GM19023 (cell line): ENCODE data around the gene YTHDC1.

Source experiments
- ATAC-seq: cut with Tn5 transposase; IDR thresholded peaks from one replicate; pipeline ENCODE4 v1.9.1; 2021; ENCODE audit warnings: mild to moderate bottlenecking, moderate library complexity; ENCODE audit not compliant: unreplicated experiment

YTHDC1 gene

DNA sequence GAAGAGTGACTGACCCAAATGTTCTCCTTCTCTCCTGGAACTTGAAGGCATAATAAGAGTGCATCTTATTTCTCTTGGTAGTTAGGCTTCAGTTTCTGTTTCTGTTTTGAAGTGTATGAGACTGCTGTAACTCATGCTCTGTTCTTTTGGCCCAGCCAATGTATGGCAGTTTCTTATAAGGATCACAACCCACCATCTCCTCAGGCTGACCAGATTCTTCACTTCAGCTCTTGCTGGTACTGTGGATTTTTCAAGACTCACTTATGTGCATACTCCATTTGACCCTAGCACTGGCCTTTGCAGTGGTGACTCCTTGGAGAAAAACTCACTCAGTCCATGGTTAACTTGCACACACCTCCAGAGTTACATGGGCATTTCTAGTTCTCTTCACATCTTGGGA is 9.6 kb upstream of the YTHDC1 start:
- ATAC-seq, result peak; percentile 80

- no peak for ATAC-seq
Observed at GRCh38 chr4:68358988-68359387, 9.1 kb upstream of the YTHDC1 start.

DNA sequence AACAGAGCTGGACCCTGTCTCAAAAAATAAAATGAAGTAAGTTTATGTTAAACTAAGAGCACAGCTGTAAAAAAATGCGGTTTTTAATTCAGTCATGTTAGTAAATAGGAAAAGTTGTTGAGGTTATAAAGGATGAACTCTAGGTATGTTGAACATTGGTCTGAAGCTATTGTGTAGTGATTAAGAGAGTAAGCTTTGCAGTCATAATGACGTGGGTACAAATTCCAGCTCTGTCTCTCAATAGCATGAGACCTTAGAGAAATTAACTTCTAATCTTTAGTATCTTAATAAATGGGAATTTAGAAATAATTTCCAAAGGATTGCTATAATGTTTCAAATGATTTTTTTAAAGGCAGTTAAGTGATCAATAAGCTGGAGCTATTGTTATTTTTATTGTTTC is 2.9 kb upstream of the YTHDC1 start:
- ATAC-seq, result no peak

DNA sequence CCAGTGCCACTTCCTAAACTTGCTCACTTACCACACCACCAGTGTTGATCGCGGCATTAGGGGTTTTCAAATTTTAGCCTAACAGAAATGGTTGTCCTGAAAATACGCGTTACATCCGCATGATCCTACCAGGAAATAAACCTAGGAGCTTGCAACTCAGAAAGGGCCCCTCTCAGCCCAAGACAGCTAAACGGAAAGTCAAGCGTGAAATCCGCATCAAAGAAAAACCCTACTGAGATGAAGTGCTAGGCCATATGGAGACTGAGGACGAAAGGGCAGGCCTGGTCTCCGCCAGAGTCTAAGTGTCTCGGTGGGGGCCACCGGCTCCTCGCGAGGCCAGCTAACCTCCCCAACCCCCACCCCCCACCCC is 626 bp downstream of the YTHDC1 start:
- peak; percentile 11 for ATAC-seq

DNA sequence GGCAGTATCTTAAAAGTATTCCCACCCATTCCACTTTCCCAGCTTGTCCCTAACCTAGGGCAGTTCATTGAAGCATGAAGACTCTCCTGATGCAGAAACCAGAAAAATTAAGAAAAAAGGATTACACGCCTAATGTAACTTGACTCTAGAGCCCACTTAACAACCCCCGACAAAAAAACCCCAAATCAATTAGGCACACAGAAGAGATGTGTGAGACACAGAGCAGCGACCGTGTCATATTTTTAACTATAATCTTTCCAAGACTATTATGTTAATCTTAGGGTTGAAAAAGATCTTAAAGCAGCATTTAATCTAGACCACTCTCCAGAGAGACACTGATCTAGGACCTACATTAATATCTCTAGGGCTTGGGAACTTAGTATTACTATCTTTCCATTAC is 1.3 kb downstream of the YTHDC1 start:
- no peak for ATAC-seq

- no peak for ATAC-seq
Observed at GRCh38 chr4:68347845-68348244, 2.0 kb downstream of the YTHDC1 start.

- ATAC-seq, result no peak
Observed at GRCh38 chr4:68346461-68346860, 3.4 kb downstream of the YTHDC1 start.

DNA sequence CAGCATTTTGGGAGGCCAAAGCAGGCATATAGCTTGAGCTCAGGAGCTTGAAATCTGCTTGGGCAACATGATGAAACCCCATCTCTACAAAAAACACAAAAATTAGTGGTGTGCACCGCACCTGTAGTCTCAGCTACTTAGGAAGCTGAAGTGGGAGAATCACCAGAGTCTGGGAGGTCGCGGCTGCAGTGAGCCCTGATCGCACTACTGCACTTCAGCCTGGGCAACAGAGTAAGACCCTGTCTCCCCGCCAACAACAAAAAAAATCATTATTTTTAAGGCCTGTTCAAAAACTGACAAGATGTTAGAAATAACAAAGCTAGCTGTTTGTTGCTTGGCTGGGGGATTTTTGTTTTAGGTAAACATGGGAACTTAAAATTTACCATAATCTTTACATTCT is 5.1 kb downstream of the YTHDC1 start:
- no peak for ATAC-seq

GRCh38 chr4:68344049-68344448 is 5.8 kb downstream of the YTHDC1 start:
- ATAC-seq, result no peak

GRCh38 chr4:68342134-68342533 is 7.8 kb downstream of the YTHDC1 start:
- no peak for ATAC-seq

- ATAC-seq, result no peak
Observed at GRCh38 chr4:68338625-68339024, 11.3 kb downstream of the YTHDC1 start.

DNA sequence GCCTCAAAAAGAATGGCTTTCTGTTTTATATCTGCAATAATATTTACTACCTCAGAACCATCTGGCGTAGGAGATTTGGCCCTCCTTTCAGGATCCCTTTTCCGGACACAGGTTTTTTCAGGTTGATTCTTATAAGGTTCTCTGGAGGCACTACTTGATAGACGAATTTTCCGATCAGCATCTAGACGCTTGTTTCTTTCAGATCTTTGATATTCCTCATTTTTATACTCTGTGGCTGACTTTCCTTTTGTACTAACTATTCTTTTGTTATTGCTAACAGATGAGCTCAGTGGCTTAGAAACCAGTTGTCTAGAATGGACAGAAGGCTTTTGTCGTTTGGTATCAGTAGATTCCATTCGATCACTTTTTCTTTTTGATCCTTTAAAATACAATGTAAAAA is 12.4 kb downstream of the YTHDC1 start:
- ATAC-seq, result no peak

DNA sequence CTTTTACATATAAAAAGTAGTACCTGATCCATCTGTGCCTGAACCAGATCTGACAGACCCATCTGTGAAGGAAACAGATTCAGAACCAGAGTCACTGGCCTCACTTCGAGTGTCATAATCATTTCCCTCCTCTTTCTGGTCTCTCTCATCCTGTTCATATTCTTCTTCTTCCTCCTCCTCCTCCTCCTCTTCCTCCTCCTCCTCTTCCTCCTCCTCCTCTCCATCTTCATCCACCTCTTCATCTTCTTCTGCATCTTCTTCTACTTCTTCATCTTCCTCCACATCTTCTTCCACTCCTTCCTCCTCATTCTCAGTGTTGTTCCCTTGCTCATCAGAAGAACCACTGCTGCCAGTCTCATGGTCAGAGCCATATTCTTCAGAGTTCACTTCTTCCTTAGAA is 12.9 kb downstream of the YTHDC1 start:
- no peak for ATAC-seq

DNA sequence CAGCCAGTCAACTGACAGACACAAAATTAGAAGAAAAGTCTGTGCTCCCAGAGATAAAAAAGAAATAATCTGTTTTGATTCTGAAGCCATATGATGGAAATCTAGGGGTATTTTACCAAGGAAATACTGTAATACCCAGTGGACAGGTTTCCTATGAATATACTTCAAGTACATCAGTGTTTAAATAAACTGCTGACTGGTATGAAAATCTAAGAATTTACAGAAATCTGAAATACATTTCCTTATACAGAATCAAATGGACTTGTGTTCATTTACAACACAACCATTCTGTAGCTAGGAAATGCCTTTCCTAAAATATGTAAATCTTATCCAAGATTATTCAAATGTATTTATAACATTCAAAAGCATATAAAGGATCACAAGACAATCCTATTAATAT is 13.4 kb downstream of the YTHDC1 start:
- ATAC-seq, result no peak

DNA sequence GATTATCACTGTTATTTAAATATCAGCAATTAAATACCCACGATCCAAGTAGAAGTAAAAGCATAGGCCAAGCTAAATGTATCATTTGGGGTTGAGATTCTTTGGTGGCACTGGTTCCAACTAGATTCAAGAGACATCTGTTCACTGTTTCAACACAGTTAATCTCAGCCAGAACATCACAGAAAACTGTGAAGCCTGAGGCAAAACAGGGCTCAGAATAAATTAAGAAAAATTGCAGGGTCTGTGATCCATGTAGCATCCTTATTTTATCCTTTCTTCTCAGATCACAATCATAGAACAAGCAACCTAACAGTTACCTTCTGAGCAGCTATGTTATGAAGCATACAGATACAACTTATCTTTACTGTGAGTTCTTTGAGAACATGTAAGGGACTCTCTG is 23.7 kb downstream of the YTHDC1 start:
- ATAC-seq, result no peak

DNA sequence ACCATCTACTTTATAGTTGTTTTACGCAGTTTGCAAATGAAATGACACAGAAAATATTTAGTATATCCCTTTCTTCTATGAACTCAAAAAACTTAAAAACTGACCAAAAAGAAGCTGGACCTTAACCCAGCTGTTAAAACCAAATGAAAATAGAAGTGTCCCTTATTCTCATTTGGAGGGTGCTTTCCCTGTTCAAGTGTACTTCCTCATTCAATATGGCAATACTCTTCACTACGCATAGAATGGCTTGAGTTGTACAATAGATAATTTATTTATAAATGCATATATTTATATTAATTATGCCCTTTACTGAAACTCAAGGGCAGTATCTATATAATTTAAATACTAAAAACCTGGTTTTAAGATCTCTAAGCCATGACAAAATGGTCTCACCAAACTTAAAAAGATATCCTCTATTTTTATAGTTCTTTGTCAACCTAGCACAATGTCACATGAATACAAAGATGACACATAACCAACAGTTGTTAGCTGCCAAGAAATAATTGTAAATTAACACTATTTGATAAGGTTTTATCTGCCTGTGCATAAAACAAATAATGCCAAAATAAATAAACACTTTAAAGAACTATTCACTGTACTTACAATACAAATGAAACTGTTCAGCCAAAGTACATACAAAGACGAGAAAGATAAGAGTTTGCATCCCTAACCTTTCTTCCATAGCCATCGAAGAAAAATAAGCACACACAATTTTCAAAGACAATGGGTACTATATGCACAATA is 25.2 kb downstream of the YTHDC1 start:
- no peak for ATAC-seq

DNA sequence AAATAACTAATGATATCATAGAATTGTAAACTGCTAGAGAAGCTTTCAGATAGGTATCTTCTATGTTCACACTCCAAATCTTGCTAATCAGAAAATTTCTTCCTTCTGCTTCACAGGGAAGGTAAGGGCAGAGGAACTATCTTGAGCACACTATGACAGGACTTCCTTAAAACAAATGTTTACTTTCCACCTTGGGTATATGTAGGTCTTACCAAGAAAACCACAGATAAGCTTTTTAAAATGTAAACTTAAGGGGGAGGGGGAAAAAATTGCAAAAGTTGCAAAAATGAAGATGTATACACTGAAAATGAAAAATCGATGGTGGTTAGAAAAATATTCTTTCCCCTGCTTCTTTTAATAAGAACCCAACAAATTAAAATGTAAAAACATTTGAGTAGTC is 30.9 kb downstream of the YTHDC1 start:
- ATAC-seq, result no peak

- ATAC-seq, result no peak
Observed at GRCh38 chr4:68316193-68316969, 33.5 kb downstream of the YTHDC1 start.

- ATAC-seq, result no peak
Observed at GRCh38 chr4:68310651-68311247, 39.1 kb downstream of the YTHDC1 start.

DNA sequence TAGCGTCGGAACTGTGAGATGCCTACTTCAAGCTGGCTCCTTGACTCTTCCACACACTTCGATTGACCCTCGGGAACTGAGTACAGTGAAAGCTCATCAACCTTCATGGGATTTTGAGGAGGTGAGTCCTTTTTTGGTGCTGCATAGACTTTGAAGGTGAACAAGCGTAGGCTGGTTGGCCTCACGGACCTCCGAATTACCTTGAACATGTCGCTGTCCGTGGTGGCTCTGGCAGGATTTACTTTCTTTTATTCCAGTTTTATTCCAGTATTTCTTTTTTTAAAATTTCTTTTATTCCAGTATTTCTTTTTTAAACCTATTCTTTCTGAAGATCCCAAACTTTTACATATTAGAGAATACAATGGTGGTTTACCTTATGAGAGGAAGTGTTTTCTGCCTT is 45.2 kb downstream of the YTHDC1 start:
- ATAC-seq, result no peak

DNA sequence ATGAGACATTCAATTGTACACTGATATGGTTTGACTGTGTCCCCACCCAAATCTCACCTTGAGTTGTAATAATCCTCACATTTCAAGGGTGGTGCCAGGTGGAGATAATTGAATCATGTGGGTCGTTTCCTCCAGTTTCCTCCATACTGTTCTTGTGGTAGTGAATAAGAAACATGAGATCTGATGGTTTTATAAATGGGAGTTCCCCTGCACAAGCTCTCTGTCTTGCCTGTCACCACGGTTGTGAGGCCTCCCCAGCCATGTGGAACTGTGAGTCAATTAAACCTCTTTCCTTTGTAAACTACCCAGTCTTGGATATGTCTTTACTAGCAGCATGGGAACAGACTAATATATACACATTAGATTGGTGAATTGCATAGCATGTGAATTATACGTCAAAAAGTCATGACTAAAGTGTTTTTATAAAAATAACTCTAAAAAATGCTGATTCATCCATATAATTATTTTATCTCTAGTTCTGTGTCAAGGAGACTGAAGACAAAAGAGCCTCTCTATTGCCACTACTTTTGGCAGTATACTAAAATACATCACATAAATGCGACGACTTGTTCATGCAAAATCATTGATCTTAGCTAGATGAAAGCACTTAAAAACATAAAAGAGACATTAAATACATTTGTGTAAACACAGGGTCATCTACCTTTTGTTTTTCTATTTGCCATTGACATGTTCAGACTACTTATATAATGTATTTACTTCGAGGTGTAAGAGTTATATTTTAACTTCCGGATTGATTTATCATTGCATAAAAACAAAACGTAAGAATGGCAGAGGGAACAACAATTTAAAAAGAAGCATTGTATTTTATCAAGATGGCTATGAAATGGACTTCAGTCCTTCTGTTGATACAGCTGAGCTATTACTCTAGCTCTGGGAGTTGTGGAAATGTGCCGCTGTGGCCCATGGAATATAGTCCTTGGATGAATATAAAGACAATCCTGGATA is 50.1 kb downstream of the YTHDC1 start:
- no peak for ATAC-seq
